ENCODE measurements around the gene IQCF5. TPM values are rescaled to one million over a fixed set of nuclear protein-coding genes. Genes with fewer than 3 reads are reported as not detected.

IQCF5 gene
- total and polyA plus RNA-seq, 3 experiments from 2014 or later = not detected

DNA sequence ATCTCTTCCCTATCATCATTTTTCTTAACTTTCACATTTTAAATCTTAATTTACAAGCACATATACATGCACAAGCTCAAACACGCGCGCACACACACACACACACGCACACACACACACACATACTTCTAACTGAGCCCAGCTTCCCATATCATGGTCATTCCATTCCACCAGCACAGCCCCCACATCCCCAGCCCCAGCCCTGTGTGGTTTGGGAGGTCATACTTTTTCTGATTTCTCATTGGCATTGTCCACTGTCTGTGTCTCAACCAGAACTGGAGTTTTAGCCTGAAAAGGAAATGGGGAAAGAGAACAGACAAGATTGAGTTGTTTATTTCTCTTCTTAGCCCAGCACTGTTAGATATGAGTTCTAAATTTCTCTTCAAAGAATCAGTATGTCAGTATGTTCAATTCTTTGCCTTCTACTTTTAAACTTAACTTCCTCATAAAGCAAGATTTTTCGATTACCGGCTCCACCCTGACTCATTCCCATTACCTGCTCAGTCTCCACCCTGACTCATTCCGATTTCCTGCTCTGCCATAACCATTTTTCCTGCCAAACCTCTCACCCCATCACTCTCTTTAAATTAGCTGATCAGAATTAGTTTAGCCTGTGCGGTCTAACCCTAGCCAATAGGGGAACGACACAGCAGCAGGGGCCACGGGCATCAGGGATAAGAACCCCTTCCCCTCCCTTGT, 21.4 kb upstream of the IQCF5 start:
- DNase-seq = no peak
- no peak overlapping the region for H3K27ac Mint-ChIP-seq
- no peaks in the 10 kb centered on the region for H3K4me1 ChIP-seq (ENCODE audit: insufficient read depth, low read length)
- H3K4me1 Mint-ChIP-seq = peaks cover 1 to 3% (median 2%) of the 10 kb centered on the region in 3 donors
- H3K27ac ChIP-seq (ENCODE audit: low read depth, low read length) = no peak overlapping the region
- no peaks in the 10 kb centered on the region for H3K9me3 ChIP-seq (ENCODE audit: low read length)
- ChIA-PET CTCF (no interaction called here), POLR2A (no interaction called here)
- no peaks in the 10 kb centered on the region for H3K36me3 Mint-ChIP-seq
- H3K27me3 ChIP-seq (ENCODE audit: insufficient read depth, low read length, poor library complexity, severe bottlenecking) = no peaks in the 10 kb centered on the region
- H3K4me3 ChIP-seq (ENCODE audit: low read length) = no peak overlapping the region
- H3K4me3 Mint-ChIP-seq = no peak overlapping the region
- H3K27me3 Mint-ChIP-seq = peaks cover 18 to 56% of the 10 kb centered on the region in 2 donors
- no peaks in the 10 kb centered on the region for H3K36me3 ChIP-seq (ENCODE audit: insufficient read depth, low read length)
- H3K9me3 Mint-ChIP-seq = no peaks in the 10 kb centered on the region

DNA sequence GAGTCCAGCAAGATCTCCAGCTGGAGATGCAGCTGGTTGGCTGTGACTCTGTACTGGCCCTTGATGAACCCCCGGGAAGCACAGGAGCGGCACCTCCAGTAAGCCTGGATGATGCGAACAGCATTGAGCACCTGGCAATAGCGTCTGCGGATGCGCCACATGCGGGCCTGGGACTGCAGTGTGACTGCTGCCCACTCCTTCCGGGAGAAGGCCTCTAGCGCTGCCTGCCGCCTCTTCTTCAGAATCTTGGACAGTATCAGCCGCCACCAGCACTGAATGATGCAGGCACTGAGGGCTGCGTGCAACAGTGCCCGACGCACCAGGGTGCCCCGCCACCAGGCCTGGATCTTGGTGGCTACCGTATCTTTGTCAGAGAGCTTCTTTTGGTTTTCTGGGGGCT, 19.5 kb upstream of the IQCF5 start:
- Histone ChIP-seq H3K4me3 (ENCODE audit: low read length) (no peak overlapping the region), H3K27me3 (ENCODE audit: insufficient read depth, low read length, poor library complexity, severe bottlenecking) (no peaks in the 10 kb centered on the region), H3K9me3 (ENCODE audit: low read length) (no peaks in the 10 kb centered on the region), H3K4me1 (ENCODE audit: insufficient read depth, low read length) (no peaks in the 10 kb centered on the region), H3K27ac (ENCODE audit: low read depth, low read length) (no peak overlapping the region), H3K36me3 (ENCODE audit: insufficient read depth, low read length) (no peaks in the 10 kb centered on the region)
- Mint-ChIP-seq H3K27ac (peak overlapping the region in 1 of 8 donors; percentile 3), H3K36me3 (no peaks in the 10 kb centered on the region), H3K27me3 (peaks cover 12 to 63% of the 10 kb centered on the region in 2 donors), H3K4me1 (peaks cover 6 to 9% (median 6%) of the 10 kb centered on the region in 3 donors), H3K9me3 (no peaks in the 10 kb centered on the region), H3K4me3 (no peak overlapping the region)
- POLR2A ChIA-PET = no interaction called here
- CTCF ChIA-PET = no interaction called here
- DNase-seq = no peak

DNA sequence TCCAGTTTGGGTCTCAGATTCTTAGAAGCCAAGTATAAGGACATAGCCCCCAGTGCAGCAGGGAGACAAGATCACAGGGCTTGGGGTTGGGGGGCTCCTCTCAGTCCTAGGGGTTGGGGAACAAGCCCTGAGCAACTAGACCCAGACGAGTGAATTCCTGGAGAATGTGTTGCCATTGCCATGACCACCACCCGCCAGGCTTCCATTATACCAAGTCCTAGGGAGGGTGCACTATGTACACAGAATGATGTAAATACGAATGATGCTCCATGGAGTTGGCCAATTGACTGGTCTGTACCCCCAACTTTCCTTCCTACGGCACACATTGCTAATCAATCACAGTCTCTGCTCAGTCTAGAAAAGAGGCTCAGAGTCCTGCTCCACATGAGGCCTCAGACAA, 19.0 kb upstream of the IQCF5 start:
- H3K36me3 ChIP-seq (ENCODE audit: insufficient read depth, low read length) = no peaks in the 10 kb centered on the region
- H3K4me3 ChIP-seq (ENCODE audit: low read length) = no peak overlapping the region
- ChIA-PET CTCF (no interaction called here), POLR2A (no interaction called here)
- Mint-ChIP-seq H3K4me3 (no peak overlapping the region), H3K9me3 (no peaks in the 10 kb centered on the region), H3K27me3 (peaks cover 12 to 66% of the 10 kb centered on the region in 2 donors), H3K36me3 (no peaks in the 10 kb centered on the region), H3K4me1 (peaks cover 6 to 9% (median 6%) of the 10 kb centered on the region in 3 donors), H3K27ac (peak overlapping the region in 1 of 8 donors; percentile 3)
- no peaks in the 10 kb centered on the region for H3K27me3 ChIP-seq (ENCODE audit: insufficient read depth, low read length, poor library complexity, severe bottlenecking)
- no peak overlapping the region for H3K27ac ChIP-seq (ENCODE audit: low read depth, low read length)
- DNase-seq = no peak
- H3K9me3 ChIP-seq (ENCODE audit: low read length) = no peaks in the 10 kb centered on the region
- H3K4me1 ChIP-seq (ENCODE audit: insufficient read depth, low read length) = no peaks in the 10 kb centered on the region

DNA sequence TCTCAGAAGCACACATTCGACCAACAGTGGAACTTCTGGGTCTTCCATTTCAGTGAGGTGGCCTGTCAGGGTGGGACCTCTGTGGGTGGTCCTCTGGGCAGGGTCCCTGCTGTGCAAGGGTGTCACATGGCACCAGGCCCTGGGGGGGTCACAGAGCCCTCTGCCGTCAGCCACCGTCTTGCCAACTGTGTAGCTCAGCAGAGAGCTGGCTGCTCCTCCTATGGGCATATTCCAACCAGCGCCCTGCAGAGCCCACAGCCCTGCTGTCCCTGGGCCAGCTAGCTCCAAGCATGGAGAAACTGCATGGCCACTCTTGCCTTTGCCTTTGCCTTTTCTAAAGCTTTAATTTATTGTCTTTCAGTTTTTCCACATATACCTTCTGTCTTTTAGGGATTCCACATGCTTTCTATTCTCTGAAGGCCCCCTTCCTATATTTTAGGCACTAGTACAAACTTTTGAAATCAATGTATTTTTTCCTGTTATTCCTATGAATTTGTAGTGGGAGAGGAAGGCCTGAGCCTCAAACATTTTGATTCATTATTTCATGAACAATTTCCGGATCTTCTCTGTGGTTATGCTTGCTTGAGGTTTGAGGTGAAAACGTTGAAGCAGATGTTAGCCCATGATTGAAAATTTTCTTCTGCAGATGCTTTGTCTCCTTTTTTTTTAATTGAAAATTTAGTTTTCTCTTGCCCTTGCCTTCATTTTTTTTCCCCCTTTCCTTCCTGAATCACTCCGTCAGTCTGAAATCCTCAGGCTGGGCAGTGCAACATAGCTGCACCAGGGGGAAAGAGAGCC, 16.0 kb upstream of the IQCF5 start:
- H3K36me3 ChIP-seq (ENCODE audit: insufficient read depth, low read length) = no peaks in the 10 kb centered on the region
- no peak for DNase-seq
- H3K27me3 ChIP-seq (ENCODE audit: insufficient read depth, low read length, poor library complexity, severe bottlenecking) = no peaks in the 10 kb centered on the region
- H3K27ac ChIP-seq (ENCODE audit: low read depth, low read length) = no peak overlapping the region
- H3K27me3 Mint-ChIP-seq = peaks cover 5 to 41% of the 10 kb centered on the region in 2 donors
- peaks cover 6 to 9% (median 6%) of the 10 kb centered on the region in 3 donors for H3K4me1 Mint-ChIP-seq
- H3K9me3 ChIP-seq (ENCODE audit: low read length) = no peaks in the 10 kb centered on the region
- no peaks in the 10 kb centered on the region for H3K4me1 ChIP-seq (ENCODE audit: insufficient read depth, low read length)
- H3K36me3 Mint-ChIP-seq = no peaks in the 10 kb centered on the region
- no peak overlapping the region for H3K27ac Mint-ChIP-seq
- H3K4me3 Mint-ChIP-seq = no peak overlapping the region
- H3K4me3 ChIP-seq (ENCODE audit: low read length) = no peak overlapping the region
- H3K9me3 Mint-ChIP-seq = no peaks in the 10 kb centered on the region
- CTCF ChIA-PET = no interaction called here
- POLR2A ChIA-PET = no interaction called here

DNA sequence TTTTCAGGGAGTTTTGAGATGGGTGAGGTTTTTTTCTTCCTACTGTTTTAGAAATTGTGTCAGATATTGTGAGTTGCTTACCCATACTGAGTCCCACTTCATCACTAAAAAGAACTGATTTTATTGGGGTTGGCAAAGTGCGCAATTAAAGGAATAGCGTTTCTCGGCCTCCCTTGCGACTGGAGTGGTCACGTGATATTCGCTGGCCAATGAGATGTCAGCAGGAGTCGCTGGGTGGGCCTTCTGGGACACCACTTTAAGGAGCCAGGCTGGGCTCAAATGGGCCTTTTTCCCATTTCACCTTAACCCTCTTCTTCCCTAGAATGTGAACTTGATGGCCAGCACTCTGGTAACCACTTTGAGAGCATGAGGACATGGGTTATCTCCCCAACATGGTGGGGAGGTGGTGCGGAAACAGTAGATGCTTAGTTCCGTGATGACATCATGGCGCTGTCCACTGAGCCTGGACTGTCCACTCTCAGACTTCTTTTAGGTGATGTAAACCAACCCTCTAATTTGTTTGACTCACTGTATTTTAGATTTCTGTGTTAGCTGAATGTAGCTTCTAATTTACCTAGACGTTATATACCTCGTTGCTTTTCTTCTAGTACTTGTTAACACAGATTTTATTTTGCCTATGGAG, 13.2 kb upstream of the IQCF5 start:
- Mint-ChIP-seq H3K27me3 (peaks cover 8 to 36% of the 10 kb centered on the region in 2 donors), H3K9me3 (no peaks in the 10 kb centered on the region), H3K36me3 (peaks cover 0 to 1% (median 0%) of the 10 kb centered on the region in 3 donors), H3K4me3 (no peak overlapping the region), H3K4me1 (peaks cover 6 to 9% (median 6%) of the 10 kb centered on the region in 3 donors), H3K27ac (no peak overlapping the region)
- Histone ChIP-seq H3K9me3 (ENCODE audit: low read length) (no peaks in the 10 kb centered on the region), H3K4me3 (ENCODE audit: low read length) (no peak overlapping the region), H3K4me1 (ENCODE audit: insufficient read depth, low read length) (no peaks in the 10 kb centered on the region), H3K27me3 (ENCODE audit: insufficient read depth, low read length, poor library complexity, severe bottlenecking) (no peaks in the 10 kb centered on the region), H3K27ac (ENCODE audit: low read depth, low read length) (no peak overlapping the region), H3K36me3 (ENCODE audit: insufficient read depth, low read length) (no peaks in the 10 kb centered on the region)
- DNase-seq = no peak
- ChIA-PET POLR2A (no interaction called here), CTCF (no interaction called here)

DNA sequence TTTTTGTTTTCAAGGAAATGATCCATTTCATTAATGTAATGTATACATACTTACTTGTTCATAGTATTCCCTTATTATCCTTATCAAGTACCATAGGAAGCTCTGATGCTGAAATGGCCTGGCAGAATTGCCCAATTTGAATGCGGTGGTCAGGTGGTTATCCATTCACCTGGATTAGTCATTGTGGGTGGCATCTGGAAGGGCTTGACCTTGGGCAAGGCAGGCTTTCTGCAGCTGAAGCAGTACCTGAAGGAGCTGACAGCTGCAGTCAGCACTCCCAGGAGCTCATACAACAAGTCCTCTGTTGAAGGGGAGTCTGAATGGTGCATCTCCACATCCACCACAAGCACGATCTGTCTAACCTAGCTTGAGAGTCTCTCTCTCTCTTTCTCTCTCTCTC, 12.2 kb upstream of the IQCF5 start:
- Mint-ChIP-seq H3K4me3 (no peak overlapping the region), H3K4me1 (peaks cover 6 to 9% (median 6%) of the 10 kb centered on the region in 3 donors), H3K36me3 (peaks cover 0 to 2% (median 0%) of the 10 kb centered on the region in 3 donors), H3K27ac (no peak overlapping the region), H3K27me3 (peaks cover 7 to 33% of the 10 kb centered on the region in 2 donors), H3K9me3 (no peaks in the 10 kb centered on the region)
- Histone ChIP-seq H3K4me3 (ENCODE audit: low read length) (no peak overlapping the region), H3K27ac (ENCODE audit: low read depth, low read length) (no peak overlapping the region), H3K4me1 (ENCODE audit: insufficient read depth, low read length) (no peaks in the 10 kb centered on the region), H3K9me3 (ENCODE audit: low read length) (no peaks in the 10 kb centered on the region), H3K36me3 (ENCODE audit: insufficient read depth, low read length) (no peaks in the 10 kb centered on the region), H3K27me3 (ENCODE audit: insufficient read depth, low read length, poor library complexity, severe bottlenecking) (no peaks in the 10 kb centered on the region)
- no peak for DNase-seq
- CTCF ChIA-PET = no interaction called here
- POLR2A ChIA-PET = no interaction called here

DNA sequence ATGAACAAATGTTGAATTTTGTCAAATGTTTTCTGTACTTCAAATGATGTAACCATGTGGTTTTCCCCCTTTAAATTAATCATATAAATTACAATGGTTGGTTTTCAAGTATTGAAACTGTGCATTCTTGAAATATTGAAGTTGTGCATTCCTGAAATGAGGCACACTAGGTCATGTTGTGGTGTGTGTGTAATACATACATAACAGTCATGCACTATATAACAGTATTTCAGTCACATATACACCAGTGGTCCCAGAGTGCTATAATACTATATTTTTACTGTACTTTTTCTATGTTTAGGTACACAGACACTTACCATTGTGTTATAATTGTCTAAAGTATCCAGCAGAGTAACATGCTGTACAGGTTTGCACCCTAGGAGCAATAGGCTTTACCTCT, 11.0 kb upstream of the IQCF5 start:
- CTCF ChIA-PET = no interaction called here
- no peak for DNase-seq

DNA sequence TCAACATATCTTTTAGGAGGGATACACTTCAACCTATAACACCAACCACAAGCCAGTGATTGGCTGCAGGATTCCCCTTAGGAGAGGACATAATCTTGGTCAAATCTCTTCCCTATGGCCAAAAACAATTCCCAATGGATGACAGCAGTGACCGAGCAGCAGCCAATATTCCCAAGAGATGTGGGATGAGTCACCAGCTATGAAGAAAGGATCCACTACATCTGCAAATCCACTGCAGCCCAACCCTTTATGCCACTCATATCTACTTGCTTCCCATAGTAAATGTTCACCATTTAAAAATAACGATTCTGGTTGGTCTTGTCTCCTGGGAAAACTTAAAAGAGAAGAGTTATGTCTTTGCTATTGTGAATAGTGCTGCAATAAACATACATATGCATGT, 4.5 kb upstream of the IQCF5 start:
- Mint-ChIP-seq H3K36me3 (peaks cover 0 to 4% (median 3%) of the 10 kb centered on the region in 3 donors), H3K27me3 (peaks cover 6 to 42% of the 10 kb centered on the region in 2 donors), H3K4me3 (no peak overlapping the region), H3K4me1 (no peaks in the 10 kb centered on the region), H3K27ac (no peak overlapping the region), H3K9me3 (peaks cover 0 to 3% (median 0%) of the 10 kb centered on the region in 5 donors)
- Histone ChIP-seq H3K9me3 (ENCODE audit: low read length) (no peaks in the 10 kb centered on the region), H3K4me1 (ENCODE audit: insufficient read depth, low read length) (no peaks in the 10 kb centered on the region), H3K27me3 (ENCODE audit: insufficient read depth, low read length, poor library complexity, severe bottlenecking) (no peaks in the 10 kb centered on the region), H3K4me3 (ENCODE audit: low read length) (no peak overlapping the region), H3K36me3 (ENCODE audit: insufficient read depth, low read length) (no peaks in the 10 kb centered on the region), H3K27ac (ENCODE audit: low read depth, low read length) (no peak overlapping the region)
- CTCF ChIA-PET = no interaction called here
- no peak for DNase-seq
- POLR2A ChIA-PET = no interaction called here

More for the DNA sequence above, 11.0 kb upstream of the IQCF5 start:
- no peaks in the 10 kb centered on the region for H3K9me3 ChIP-seq (ENCODE audit: low read length)
- H3K36me3 ChIP-seq (ENCODE audit: insufficient read depth, low read length) = no peaks in the 10 kb centered on the region
- H3K27me3 ChIP-seq (ENCODE audit: insufficient read depth, low read length, poor library complexity, severe bottlenecking) = no peaks in the 10 kb centered on the region
- H3K4me1 Mint-ChIP-seq = peaks cover 1 to 3% (median 2%) of the 10 kb centered on the region in 3 donors
- no peaks in the 10 kb centered on the region for H3K4me1 ChIP-seq (ENCODE audit: insufficient read depth, low read length)
- H3K9me3 Mint-ChIP-seq = no peaks in the 10 kb centered on the region
- H3K27ac ChIP-seq (ENCODE audit: low read depth, low read length) = no peak overlapping the region
- H3K36me3 Mint-ChIP-seq = peaks cover 0 to 2% (median 0%) of the 10 kb centered on the region in 3 donors
- H3K4me3 Mint-ChIP-seq = no peak overlapping the region
- H3K27ac Mint-ChIP-seq = no peak overlapping the region
- peaks cover 8 to 27% of the 10 kb centered on the region in 2 donors for H3K27me3 Mint-ChIP-seq
- H3K4me3 ChIP-seq (ENCODE audit: low read length) = no peak overlapping the region
- POLR2A ChIA-PET = no interaction called here
